Lung (tissue), 12 donors: ENCODE data around the gene USP15. TPM values are rescaled to one million over a fixed set of nuclear protein-coding genes. Genes with fewer than 3 reads are reported as not detected.

Experiments
- ATAC-seq: fragments of 200-7000 bp; cut with Tn5 transposase; one replicate; pipeline ENCODE4 v1.9.1; 2020; ENCODE audit warnings: moderate number of reproducible peaks; ENCODE audit not compliant: insufficient read depth, low FRiP score
- DNase-seq, 3 donors: peaks; one replicate each; pipeline ENCODE4 v3.0.0-alpha.2; 2013 to 2017
- H3K27ac ChIP-seq, 2 donors: one replicate each; pipeline ENCODE4 v1.5.1; 2013; ENCODE audit warnings: mild to moderate bottlenecking in 2 of 2, moderate library complexity in 2 of 2, control low read depth in 1 of 2, inconsistent platforms in 1 of 2, low read depth in 1 of 2, low read length in 1 of 2
- H3K27me3 ChIP-seq, 3 donors: one replicate each; pipeline ENCODE4 v1.5.1; 2013; ENCODE audit warnings: low read length in 2 of 3; ENCODE audit not compliant: control insufficient read depth in 3 of 3, insufficient read depth in 3 of 3
- H3K36me3 ChIP-seq, 4 donors: one replicate each; pipeline ENCODE4 v1.5.1; 2013; ENCODE audit warnings: low read length in 4 of 4, mild to moderate bottlenecking in 1 of 4, moderate library complexity in 1 of 4; ENCODE audit not compliant: control insufficient read depth in 4 of 4, insufficient read depth in 4 of 4
- H3K4me1 ChIP-seq, 5 donors: one replicate each; pipeline ENCODE4 v1.5.1; 2013; ENCODE audit warnings: low read length in 5 of 5, mild to moderate bottlenecking in 2 of 5, moderate library complexity in 1 of 5; ENCODE audit not compliant: control insufficient read depth in 5 of 5, insufficient read depth in 5 of 5
- H3K4me3 ChIP-seq: one replicate; pipeline ENCODE4 v1.5.1; 2013; ENCODE audit warnings: mild to moderate bottlenecking, control low read depth, moderate library complexity
- H3K9ac ChIP-seq, 2 donors: one replicate each; pipeline ENCODE4 v1.5.1; 2013; ENCODE audit warnings: low read length in 2 of 2, control low read depth in 1 of 2; ENCODE audit not compliant: insufficient read depth in 1 of 2
- H3K9me3 ChIP-seq, 4 donors: one replicate each; pipeline ENCODE4 v1.5.1; 2013; ENCODE audit warnings: low read length in 3 of 4, mild to moderate bottlenecking in 1 of 4, moderate library complexity in 1 of 4; ENCODE audit not compliant: control insufficient read depth in 4 of 4, insufficient read depth in 3 of 4
- WGBS, 2 donors: extraction: QIAGEN DNeasy Blood & Tissue Kit; methylation state at CpG; one replicate each; pipeline ENCODE4 v1.1.7; 2013; 5-methylcytosine and 5-hydroxymethylcytosine counted together
- polyA plus RNA-seq, 2 donors: library from polyadenylated mRNA; stranded (reverse); fragments of 200-250 nt; gene quantifications; one replicate each; pipeline ENCODE4 v1.2.1, GENCODE V29; 2013
- total RNA-seq, 2 donors: library from RNA; depleted of rRNA in 1 of 2; stranded (reverse); fragments of >200 nt in 1 of 2; gene quantifications; one replicate each; pipeline ENCODE4 v1.2.1, GENCODE V29; 2014 to 2021
- TF ChIP-seq, protein P1 (sequence below): IDR thresholded peaks from 2 replicates; pipeline ENCODE4 v1.5.1; 2012; ENCODE audit warnings: mild to moderate bottlenecking; ENCODE audit errors: control extremely low read depth, extremely low read depth
- donor health status: control.
- donor health status: control.
- donor health status: Bipolar disorder and iron deficiency.
- donor health status: healthy.
- donor health status: DM: yes; HTN: yes; CAD: no.

USP15 gene
- total and polyA plus RNA-seq, 4 donors: 62.0 to 143 (median 82.6) TPM

DNA sequence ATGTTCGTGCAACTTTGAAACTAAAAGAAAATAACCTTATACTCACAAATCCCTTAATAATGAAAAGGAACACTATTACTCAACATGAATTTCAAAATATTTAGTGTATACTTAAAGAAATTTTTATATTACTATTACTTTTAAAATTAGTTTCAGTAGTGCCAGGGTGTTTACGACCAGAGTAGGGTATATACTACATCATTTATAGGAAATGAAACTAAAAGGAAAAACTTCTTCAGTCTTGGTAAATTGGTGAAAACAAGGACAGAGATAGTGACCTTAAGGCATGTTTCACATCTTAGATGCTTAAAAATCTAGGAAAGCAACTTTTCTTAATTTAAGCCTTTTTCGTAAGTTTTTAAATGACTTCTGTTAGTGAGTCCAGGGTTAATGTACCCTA is 4.5 kb downstream of the USP15 start:
- Histone ChIP-seq H3K36me3 (peaks cover 0 to 5% (median 0%) of the 10 kb centered on the region in 4 donors), H3K27me3 (no peaks in the 10 kb centered on the region), H3K9ac (no peak overlapping the region), H3K4me3 (no peak overlapping the region), H3K4me1 (peaks cover 0 to 23% (median 8%) of the 10 kb centered on the region in 5 donors), H3K9me3 (no peaks in the 10 kb centered on the region), H3K27ac (no peak overlapping the region)
- ATAC-seq (no peak), DNase-seq (no peak)
- WGBS, 2 donors: 58 to 69% methylated on average over 3 of the region's 3 CpGs
- TF ChIP-seq, protein P1, sequence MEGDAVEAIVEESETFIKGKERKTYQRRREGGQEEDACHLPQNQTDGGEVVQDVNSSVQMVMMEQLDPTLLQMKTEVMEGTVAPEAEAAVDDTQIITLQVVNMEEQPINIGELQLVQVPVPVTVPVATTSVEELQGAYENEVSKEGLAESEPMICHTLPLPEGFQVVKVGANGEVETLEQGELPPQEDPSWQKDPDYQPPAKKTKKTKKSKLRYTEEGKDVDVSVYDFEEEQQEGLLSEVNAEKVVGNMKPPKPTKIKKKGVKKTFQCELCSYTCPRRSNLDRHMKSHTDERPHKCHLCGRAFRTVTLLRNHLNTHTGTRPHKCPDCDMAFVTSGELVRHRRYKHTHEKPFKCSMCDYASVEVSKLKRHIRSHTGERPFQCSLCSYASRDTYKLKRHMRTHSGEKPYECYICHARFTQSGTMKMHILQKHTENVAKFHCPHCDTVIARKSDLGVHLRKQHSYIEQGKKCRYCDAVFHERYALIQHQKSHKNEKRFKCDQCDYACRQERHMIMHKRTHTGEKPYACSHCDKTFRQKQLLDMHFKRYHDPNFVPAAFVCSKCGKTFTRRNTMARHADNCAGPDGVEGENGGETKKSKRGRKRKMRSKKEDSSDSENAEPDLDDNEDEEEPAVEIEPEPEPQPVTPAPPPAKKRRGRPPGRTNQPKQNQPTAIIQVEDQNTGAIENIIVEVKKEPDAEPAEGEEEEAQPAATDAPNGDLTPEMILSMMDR: no peak

DNA sequence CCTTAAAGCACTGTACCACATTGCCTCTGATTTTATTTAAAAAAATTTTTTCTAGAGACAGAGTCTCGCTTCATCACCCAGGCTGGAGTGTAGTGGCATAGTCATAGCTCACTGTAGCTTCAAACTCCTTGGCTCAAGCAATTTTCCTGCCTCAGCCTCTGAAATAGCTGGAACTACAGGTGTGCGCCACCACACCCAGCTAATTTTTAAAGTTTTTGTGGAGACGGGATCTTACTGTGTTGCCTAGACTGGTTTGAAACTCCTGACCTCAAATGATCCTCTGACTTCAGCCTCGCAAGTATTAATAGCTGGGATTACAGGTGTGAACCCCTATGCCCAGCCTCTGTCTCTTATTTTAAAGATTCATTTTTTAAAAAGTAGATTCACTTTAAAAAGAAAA is 5.3 kb downstream of the USP15 start:
- H3K27me3 ChIP-seq: no peaks in the 10 kb centered on the region
- peaks cover 0 to 25% (median 8%) of the 10 kb centered on the region in 5 donors for H3K4me1 ChIP-seq
- DNase-seq (no peak), ATAC-seq (no peak)
- TF ChIP-seq, protein P1: no peak
- WGBS, 2 donors: 92 to 95% methylated on average over 4 of the region's 4 CpGs
- H3K9ac ChIP-seq: no peak overlapping the region
- H3K9me3 ChIP-seq: no peaks in the 10 kb centered on the region
- no peak overlapping the region for H3K4me3 ChIP-seq
- no peak overlapping the region for H3K27ac ChIP-seq
- peaks cover 0 to 2% (median 0%) of the 10 kb centered on the region in 4 donors for H3K36me3 ChIP-seq

DNA sequence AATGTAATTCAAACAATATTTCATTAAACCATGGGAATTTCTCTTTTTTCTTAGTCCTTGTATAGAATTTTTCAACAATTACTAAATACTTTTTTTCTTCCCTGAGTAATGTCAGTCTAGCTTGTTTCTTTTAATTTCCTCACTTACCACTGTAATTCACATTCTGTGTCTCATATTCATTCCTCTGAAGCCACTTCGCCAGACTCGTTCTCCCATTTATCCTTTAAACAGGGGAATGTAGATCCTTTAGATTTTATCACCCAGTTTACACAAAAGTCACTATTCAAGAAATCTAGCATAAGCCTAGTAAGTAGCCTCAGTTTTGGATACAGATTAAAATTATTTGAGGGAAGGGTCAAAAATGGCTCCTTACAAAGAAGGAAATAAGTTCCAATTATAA is 6.8 kb downstream of the USP15 start:
- peaks cover 0 to 22% (median 3%) of the 10 kb centered on the region in 5 donors for H3K4me1 ChIP-seq
- no peak overlapping the region for H3K4me3 ChIP-seq
- H3K27ac ChIP-seq: no peak overlapping the region
- DNase-seq: no peak
- H3K9ac ChIP-seq: no peak overlapping the region
- TF ChIP-seq, protein P1: no peak
- no peaks in the 10 kb centered on the region for H3K27me3 ChIP-seq
- no peaks in the 10 kb centered on the region for H3K9me3 ChIP-seq
- ATAC-seq: no peak
- no peaks in the 10 kb centered on the region for H3K36me3 ChIP-seq
- 90 to 92% methylated on average over 2 of the region's 2 CpGs for WGBS, 2 donors

DNA sequence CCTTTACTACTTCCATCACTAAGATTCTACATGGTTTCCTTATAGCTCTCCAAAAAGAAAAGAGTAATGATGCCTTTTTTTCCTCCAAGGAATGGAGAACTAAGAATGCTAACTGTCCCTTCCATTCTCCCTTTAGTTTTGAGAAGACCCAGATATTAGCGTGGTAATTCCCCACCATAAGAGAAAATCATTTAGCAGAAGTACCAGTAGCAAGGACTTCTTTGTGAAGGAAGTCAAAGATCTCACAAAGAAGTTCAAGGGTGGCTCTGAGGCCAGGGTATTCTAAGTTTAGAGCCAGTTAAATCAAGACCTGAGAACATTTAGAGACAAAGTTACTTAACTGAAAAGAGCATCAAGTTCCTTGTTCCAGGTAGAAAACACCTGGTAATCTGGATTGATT is 7.3 kb downstream of the USP15 start:
- WGBS, 2 donors: 42 to 65% methylated on average over 1 of the region's 1 CpG
- no peak for ATAC-seq

More for the DNA sequence above, 7.3 kb downstream of the USP15 start:
- Histone ChIP-seq H3K27me3 (no peaks in the 10 kb centered on the region), H3K9ac (no peak overlapping the region), H3K4me3 (no peak overlapping the region), H3K9me3 (no peaks in the 10 kb centered on the region), H3K36me3 (no peaks in the 10 kb centered on the region), H3K27ac (no peak overlapping the region), H3K4me1 (peaks cover 0 to 20% (median 0%) of the 10 kb centered on the region in 5 donors)
- TF ChIP-seq, protein P1: no peak
- DNase-seq: no peak
